ENCODE measurements around the gene SNED1. TPM values are rescaled to one million over a fixed set of nuclear protein-coding genes. Genes with fewer than 3 reads are reported as not detected.

Gene SNED1
- total and polyA plus RNA-seq, 2 experiments from 2014 or later: 1.5 to 2.8 TPM

DNA sequence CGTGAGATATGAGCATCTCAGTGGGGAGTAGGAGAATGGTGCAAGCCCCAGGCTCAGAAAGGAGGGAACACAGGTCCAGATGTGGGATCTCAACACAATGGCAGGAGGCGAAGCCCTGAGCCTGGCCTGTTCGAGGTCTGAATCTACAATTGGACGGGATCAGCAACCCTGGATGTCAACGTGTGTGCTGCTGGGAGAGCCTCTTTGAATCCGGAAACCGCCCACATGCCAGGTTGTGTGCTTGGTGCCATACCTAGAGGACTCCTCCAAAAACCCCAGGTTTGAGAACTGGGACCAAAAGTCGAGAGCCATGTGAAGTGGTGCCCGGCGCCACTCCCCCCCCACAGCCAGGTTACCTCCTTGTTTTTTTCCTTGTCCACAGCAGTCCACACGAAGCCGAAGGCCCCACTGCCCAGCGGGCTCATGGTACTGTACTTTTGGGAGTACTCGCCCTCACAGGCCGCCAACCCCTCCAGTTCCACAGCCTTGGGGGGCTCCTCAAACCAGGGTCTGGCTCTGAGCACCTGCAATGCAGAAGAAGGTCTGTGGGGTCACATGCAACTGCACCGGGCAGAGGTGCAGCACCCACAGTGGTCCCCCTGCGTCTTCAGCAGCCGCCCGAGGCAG is 124.1 kb downstream of the SNED1 start (continued):
- no peak for TF ChIP-seq ZNF462 (CRISPR knock-in tag; IDR thresholded peaks at IDR 0.05)
- TF ChIP-seq CTCF (conservative IDR thresholded peaks at IDR 0.05; ENCODE audit: low read depth in 2 of 2): no peak
- TF ChIP-seq EZH2 (IDR thresholded peaks at IDR 0.05; ENCODE audit: low read depth, unreplicated experiment): no peak
- TF ChIP-seq ETS1 (IDR thresholded peaks at IDR 0.05): no peak
- TF ChIP-seq JUNB (IDR thresholded peaks at IDR 0.05; ENCODE audit: unreplicated experiment): no peak
- no peak for TF ChIP-seq POLR2AphosphoS5 (IDR thresholded peaks at IDR 0.05; ENCODE audit: low read depth)
- no peak for TF ChIP-seq ZNF331 (CRISPR knock-in tag; IDR thresholded peaks at IDR 0.05; ENCODE audit: low read depth)
- TF ChIP-seq EZH2phosphoT487 (IDR thresholded peaks at IDR 0.05; ENCODE audit: unreplicated experiment): no peak
- no peak for TF ChIP-seq STAT1 (IDR thresholded peaks at IDR 0.05; ENCODE audit: unreplicated experiment)
- no peak for TF ChIP-seq ZNF114 (CRISPR knock-in tag; IDR thresholded peaks at IDR 0.05)

Data from GM23338 (cell line).